Mucosa of descending colon (tissue), 3 donors: ENCODE results near the gene RBBP6. TPM values are rescaled to one million over a fixed set of nuclear protein-coding genes. Genes with fewer than 3 reads are reported as not detected.

Source experiments
- ATAC-seq: fragments of 200-7000 bp; cut with Tn5 transposase; one replicate; pipeline ENCODE4 v1.9.1; 2020; ENCODE audit warnings: mild to moderate bottlenecking, moderate library complexity
- DNase-seq, 3 donors: peaks; one replicate each; pipeline ENCODE4 v3.0.0-alpha.2; 2020
- H3K36me3 ChIP-seq: fragments of 200-600 bp; one replicate; pipeline ENCODE4 v1.8.0; 2021; ENCODE audit warnings: low read depth, mild to moderate bottlenecking
- H3K4me1 ChIP-seq: fragments of 200-600 bp; one replicate; pipeline ENCODE4 v1.8.0; 2021; ENCODE audit warnings: low read depth, mild to moderate bottlenecking
- H3K4me3 ChIP-seq: fragments of 200-600 bp; one replicate; pipeline ENCODE4 v1.8.0; 2021; ENCODE audit warnings: mild to moderate bottlenecking
- H3K9me3 ChIP-seq: fragments of 200-600 bp; one replicate; pipeline ENCODE4 v1.8.0; 2021; ENCODE audit warnings: mild to moderate bottlenecking
- intact Hi-C, 2 donors: fragments of 100-400 bp; cut with DNase I in 1 of 2; cut with micrococcal nuclease in 1 of 2; formaldehyde crosslinking; loops; one replicate each; pipeline versions ENCODE4 v1.11.0 to v1.11.1; 2022; cut with DNase I, micrococcal nuclease
- total RNA-seq, 3 donors: library from RNA; stranded (reverse); fragmentation: NEBNext Ultra II Directional in 2 of 3; extraction: Animal tissue kit (Norgen Biotek cat#: 25700) in 2 of 3; gene quantifications; one replicate each; pipeline versions ENCODE4 v1.2.1 to v1.2.4, GENCODE V29; 2021 to 2023
- TF ChIP-seq, protein P1 (sequence below): fragments of 200-600 bp; IDR thresholded peaks from one replicate; pipeline ENCODE4 v1.8.0; 2022; ENCODE audit warnings: antibody characterized with exemption, mild to moderate bottlenecking
- donor health status: DM: no; HTN: no; CAD: no; lungs with moderate emphysema.
- donor health status: DM: no; HTN: no; CAD: no.
- donor health status: DM: no; HTN: yes; CAD: no.

The RBBP6 gene
- total RNA-seq, 3 donors from 2014 or later = 36.3 to 61.5 (median 37.4) TPM

DNA sequence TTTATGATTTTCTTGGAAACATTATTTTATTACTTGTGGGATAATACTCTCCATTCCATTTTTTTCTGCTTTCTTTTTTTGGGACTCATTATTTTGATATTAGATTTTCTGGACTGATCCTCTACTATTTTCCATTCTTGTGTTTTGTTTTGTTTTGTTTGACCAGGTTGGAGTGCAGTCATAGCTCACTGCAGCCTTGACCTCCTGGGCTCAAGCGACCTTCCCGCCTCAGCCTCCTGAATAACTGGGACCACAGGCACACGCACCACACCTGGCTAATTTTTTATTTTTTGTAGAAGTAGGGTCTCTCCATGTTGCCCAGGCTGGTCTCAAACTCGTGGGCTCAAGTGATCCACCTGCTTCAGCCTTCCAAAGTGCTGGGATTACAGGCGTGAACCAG lies 44.1 kb downstream of the RBBP6 start:
- Histone ChIP-seq H3K9me3 (no peaks in the 10 kb centered on the region), H3K4me1 (no peaks in the 10 kb centered on the region), H3K4me3 (no peak overlapping the region), H3K36me3 (no peaks in the 10 kb centered on the region)
- DNase-seq (no peak), ATAC-seq (no peak)
- intact Hi-C loops = no loop called here
- TF ChIP-seq, protein P1, sequence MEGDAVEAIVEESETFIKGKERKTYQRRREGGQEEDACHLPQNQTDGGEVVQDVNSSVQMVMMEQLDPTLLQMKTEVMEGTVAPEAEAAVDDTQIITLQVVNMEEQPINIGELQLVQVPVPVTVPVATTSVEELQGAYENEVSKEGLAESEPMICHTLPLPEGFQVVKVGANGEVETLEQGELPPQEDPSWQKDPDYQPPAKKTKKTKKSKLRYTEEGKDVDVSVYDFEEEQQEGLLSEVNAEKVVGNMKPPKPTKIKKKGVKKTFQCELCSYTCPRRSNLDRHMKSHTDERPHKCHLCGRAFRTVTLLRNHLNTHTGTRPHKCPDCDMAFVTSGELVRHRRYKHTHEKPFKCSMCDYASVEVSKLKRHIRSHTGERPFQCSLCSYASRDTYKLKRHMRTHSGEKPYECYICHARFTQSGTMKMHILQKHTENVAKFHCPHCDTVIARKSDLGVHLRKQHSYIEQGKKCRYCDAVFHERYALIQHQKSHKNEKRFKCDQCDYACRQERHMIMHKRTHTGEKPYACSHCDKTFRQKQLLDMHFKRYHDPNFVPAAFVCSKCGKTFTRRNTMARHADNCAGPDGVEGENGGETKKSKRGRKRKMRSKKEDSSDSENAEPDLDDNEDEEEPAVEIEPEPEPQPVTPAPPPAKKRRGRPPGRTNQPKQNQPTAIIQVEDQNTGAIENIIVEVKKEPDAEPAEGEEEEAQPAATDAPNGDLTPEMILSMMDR = no peak

DNA sequence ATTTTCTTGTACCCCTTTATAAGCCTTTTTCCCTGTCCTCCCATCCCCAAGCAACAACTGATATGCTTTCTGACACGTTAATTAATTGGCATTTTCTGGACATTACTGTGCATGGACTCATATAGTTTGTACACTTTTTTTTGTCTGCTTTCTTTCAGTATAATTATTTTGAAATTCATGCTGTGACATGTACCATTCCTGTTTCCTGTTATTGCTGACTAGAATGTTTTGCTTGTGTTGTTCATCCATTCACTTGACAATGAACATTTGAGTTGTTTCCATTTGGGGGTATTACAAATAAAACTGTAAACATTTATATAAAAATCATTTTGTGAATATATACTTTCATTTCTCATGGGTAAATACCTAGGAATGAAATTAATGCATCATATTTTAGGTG lies 50.6 kb downstream of the RBBP6 start:
- Histone ChIP-seq H3K36me3 (no peaks in the 10 kb centered on the region), H3K4me3 (no peak overlapping the region), H3K4me1 (no peaks in the 10 kb centered on the region), H3K9me3 (no peaks in the 10 kb centered on the region)
- intact Hi-C loops = no loop called here
- ATAC-seq = no peak
- DNase-seq = no peak
- TF ChIP-seq, protein P1 = no peak

DNA sequence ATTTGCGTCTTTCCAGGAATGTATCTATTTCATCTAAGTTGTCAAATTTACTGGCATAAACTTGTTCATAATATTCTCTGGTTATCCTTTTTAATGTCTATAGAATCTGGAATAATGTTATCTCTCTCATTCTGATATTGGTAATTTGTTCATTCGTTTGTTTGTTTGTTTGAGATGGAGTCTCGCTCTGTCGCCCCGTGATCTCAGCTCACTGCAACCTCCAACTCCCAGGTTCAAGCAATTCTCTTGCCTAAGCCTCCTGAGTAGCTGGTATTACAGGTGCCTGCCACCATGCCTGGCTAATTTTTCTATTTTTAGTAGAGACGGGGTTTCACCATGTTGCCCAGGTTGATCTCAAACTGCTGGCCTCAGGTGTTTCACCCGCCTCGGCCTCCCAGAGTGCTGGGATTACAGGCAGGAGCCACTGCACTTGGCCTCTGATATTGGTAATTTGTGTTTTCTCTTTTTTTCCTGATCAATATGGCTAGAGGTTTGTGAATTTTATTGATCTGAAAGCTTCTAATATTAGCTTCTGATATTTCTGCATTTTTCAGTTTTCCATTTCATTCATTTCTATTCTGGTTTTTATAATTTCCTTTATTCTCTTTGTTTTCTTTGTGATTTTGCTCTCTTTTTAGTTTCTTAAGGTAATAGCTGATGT lies 59.5 kb downstream of the RBBP6 start:
- H3K4me3 ChIP-seq = no peak overlapping the region
- TF ChIP-seq, protein P1 = no peak
- H3K9me3 ChIP-seq = no peaks in the 10 kb centered on the region
- ATAC-seq (no peak), DNase-seq (no peak)
- H3K4me1 ChIP-seq = no peaks in the 10 kb centered on the region
- intact Hi-C loops = no loop called here
- no peaks in the 10 kb centered on the region for H3K36me3 ChIP-seq

DNA sequence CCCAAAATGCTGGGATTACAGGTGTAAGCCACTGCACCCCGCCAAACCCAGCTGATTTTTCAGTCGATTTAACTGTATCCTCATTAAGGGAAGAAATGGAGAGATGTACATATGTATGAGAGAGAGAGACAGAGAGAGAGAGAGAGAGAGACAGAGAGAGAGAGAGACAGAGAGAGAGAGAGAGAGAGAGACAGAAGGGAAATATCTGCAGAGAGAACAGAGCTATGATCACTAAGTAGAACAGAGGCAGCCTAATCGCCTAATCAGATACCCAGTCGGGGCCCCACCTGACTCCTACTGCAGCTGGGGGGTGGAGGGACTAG lies 70.0 kb downstream of the RBBP6 start:
- H3K4me1 ChIP-seq = peaks cover 7% of the 10 kb centered on the region
- no peak overlapping the region for H3K4me3 ChIP-seq
- DNase-seq (no peak), ATAC-seq (no peak)
- TF ChIP-seq, protein P1 = no peak
- H3K36me3 ChIP-seq = no peaks in the 10 kb centered on the region
- intact Hi-C loops = no loop called here
- H3K9me3 ChIP-seq = no peaks in the 10 kb centered on the region

DNA sequence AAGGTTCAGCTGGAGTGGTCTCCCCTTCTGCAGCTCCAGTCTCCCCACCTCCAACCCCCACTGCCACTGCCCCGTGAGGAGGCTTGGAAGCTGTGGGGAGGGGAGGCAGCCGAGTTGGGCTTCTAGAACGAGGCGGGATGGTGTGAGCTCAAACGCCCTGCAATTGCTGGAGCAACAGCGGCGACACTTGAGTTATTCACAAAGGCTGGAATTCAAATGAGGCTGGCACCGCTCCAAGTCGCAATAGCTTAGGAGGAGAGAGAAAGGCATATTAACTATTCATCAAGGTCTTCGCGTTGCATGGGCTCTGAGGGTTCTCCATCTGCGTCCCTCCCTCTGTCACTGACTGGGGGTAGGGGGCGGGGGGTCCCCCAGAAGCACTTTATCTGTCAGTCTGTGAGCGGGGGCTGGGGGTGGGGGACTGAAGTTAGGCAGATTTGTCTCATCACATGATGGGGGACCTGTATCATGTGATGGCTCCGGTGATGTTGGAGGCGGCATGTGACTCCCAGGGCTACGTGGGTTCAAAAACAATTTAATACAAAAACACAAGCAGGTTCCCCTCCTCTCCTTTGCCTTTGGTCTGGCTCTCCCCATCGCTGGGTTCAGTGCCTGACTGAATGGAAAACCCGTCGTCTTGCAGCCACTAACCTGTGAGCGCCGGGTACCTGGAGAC lies 70.5 kb downstream of the RBBP6 start:
- peak in 2 of 3 donors; percentile 46 to 54 for DNase-seq
- no peaks in the 10 kb centered on the region for H3K9me3 ChIP-seq
- peaks cover 7% of the 10 kb centered on the region for H3K4me1 ChIP-seq
- no peak overlapping the region for H3K4me3 ChIP-seq
- TF ChIP-seq, protein P1 = no peak
- H3K36me3 ChIP-seq = no peaks in the 10 kb centered on the region
- no peak for ATAC-seq
- intact Hi-C loops = no loop called here
